ENCODE measurements around the gene C1QA.

C1QA gene, protein sequence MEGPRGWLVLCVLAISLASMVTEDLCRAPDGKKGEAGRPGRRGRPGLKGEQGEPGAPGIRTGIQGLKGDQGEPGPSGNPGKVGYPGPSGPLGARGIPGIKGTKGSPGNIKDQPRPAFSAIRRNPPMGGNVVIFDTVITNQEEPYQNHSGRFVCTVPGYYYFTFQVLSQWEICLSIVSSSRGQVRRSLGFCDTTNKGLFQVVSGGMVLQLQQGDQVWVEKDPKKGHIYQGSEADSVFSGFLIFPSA

DNA sequence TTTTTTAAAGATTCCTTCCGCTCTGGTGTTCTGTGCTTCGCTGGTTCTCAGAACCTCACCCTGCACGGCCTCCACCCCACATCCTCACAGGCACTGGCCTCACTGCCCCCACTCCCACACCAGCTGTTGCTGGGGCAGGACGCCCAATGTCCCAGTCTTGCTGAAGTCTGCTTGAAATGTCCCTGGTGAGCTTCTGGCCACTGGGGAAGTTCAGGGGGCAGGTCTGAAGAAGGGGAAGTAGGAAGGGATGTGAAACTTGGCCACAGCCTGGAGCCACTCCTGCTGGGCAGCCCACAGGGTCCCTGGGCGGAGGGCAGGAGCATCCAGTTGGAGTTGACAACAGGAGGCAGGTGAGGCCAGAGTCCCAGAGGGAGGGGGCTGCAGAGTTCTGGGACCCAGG lies at the start of gene C1QA:
C1QA (plus strand) TSS at position 276 of the 400 bp plus-strand sequence. CDS start 989 bp downstream, outside the sequence.
- no peak for DNase-seq (ENCODE audit: low read depth in 2 of 2)

DNA sequence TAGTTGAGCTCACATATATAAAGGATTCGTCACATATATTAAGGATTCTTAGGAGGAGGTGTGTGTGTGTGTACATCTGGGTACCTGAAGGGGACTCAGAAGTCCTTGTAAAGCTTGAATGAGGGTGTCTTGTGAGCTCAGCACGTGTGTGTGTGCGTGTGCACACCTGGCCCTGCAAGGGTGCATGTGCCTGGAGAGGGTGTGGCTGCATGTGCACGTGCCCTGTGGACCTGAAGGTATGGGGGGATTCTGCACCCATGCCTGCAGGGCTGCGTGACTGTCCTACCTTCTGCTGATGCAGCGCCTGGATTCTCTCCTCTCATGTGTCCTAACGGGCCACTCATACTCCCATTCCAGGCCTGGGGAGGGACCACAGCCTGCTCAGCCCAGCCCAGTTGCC lies 49.2 kb upstream of the C1QA start:
- no peak for DNase-seq (ENCODE audit: low read depth in 2 of 2)

DNA sequence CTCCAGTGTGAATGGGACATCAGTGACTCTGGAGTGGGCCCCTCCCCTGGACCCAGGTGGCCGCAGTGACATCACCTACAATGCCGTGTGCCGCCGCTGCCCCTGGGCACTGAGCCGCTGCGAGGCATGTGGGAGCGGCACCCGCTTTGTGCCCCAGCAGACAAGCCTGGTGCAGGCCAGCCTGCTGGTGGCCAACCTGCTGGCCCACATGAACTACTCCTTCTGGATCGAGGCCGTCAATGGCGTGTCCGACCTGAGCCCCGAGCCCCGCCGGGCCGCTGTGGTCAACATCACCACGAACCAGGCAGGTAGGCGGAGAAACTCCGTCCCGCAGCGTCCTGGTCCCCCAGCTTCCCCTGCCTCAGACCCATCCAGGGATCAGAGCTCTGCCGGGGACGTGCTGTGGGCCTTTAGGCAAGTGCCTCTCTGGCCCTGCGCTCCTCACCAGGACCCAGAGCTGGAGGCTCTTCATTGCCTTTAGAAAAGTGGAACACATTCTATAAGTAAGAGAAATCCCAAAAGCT lies 47.5 kb upstream of the C1QA start:
- DNase-seq (ENCODE audit: low read depth in 2 of 2): no peak

DNA sequence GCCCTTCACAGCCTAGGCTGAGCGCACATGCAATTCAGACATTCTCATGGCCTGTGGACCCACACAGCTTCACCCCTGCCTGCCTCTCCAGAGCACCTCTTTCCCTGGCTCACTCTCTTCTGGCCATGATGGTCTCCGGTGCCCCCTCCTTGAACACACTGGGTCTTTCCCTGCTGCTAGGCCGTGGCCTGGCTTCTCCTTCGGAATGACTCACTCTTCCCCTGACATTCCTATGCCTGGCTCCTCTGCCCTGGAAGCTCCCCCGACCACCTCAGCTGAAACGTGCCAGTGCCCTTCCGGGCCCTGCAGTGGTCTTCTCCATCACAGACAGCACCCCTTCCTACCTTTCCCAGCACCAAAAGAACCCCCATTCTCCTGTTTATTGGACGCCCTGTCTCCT lies 44.9 kb upstream of the C1QA start:
- no peak for DNase-seq (ENCODE audit: low read depth in 2 of 2)

DNA sequence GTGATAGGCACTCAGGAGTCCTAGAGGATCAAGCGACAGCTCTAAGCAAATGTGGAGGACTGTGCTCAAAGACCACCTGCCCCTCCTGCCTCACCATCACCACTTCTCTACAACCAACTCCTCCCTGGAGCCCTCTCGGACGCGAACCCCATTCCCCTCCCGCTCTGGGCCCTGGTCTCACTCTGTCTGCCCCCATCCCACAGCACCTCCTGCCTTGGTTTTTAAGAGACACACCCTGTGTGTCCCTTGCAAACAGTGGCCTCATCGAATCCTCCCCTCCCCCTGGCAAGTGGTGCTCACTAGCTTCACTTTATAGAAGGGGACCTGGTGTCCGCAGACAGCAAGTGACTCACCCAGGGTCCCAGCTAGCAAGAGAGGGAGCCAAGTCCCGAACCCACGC lies 44.4 kb upstream of the C1QA start:
- DNase-seq (ENCODE audit: low read depth in 2 of 2): no peak

DNA sequence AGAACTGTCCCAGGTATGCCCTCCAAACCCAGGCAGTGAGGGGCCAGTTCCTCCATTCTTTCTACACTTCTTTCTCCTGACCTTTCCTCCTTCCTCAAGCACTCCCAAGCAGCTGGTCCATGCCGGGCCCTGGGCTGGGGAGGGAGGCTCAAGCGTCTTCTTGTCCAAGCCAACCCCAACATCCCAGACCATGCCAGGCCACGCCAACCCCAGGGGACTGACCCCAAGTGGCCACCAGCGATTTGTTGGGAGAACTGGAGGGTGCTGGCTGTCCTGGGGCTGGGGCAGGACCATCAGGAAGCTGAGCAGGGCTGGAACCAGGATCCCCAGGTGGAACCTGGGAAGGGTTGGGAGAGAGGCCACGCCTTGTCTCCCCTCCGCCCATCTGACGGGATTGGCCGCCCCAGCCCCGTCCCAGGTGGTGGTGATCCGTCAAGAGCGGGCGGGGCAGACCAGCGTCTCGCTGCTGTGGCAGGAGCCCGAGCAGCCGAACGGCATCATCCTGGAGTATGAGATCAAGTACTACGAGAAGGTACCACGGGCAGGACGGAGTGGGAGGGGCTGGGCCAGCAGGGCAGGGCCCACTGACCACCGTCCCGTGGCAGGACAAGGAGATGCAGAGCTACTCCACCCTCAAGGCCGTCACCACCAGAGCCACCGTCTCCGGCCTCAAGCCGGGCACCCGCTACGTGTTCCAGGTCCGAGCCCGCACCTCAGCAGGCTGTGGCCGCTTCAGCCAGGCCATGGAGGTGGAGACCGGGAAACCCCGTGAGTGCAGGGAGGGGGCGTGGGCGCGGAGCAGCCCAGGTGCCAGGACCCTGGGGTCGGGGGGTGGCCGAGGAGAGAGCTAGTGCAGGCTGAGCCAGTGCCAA lies 43.3 kb upstream of the C1QA start:
- no peak for DNase-seq (ENCODE audit: low read depth in 2 of 2)

DNA sequence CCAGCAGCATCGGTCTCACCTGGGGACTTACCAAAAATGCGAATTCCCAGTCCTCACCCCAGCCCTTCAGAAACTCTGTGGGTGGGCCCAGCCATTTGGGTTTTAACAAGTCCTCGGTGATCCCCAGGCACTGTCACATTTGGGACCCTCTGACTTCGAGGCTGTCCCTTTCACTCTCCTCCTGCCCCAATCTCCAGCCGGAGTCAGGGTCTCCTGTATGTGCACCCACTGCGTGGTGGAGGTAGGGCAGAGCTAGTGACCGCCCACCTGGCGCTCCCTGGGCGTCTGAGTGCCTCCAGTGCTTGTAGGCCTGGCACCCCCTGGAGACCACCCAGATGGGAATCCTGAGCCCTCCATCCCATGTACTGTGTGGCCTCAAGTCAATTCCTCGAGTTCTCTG lies 42.0 kb upstream of the C1QA start:
- no peak for DNase-seq (ENCODE audit: low read depth in 2 of 2)

DNA sequence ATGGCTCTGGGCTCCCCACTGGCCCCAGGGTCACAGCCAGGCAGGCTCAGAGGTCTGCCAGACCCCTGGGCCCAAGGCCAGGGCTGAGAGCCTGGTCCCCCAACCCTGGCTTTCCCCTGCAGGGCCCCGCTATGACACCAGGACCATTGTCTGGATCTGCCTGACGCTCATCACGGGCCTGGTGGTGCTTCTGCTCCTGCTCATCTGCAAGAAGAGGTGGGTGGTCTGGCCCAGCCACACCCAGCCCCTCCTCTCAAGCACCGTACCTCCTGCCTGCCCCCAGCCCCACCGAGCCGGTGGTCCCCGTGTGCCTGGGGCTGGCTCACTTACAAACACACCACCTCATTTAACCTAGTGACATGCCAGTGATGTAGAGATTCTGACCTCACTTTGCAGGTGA lies 41.3 kb upstream of the C1QA start:
- DNase-seq (ENCODE audit: low read depth in 2 of 2): no peak

DNA sequence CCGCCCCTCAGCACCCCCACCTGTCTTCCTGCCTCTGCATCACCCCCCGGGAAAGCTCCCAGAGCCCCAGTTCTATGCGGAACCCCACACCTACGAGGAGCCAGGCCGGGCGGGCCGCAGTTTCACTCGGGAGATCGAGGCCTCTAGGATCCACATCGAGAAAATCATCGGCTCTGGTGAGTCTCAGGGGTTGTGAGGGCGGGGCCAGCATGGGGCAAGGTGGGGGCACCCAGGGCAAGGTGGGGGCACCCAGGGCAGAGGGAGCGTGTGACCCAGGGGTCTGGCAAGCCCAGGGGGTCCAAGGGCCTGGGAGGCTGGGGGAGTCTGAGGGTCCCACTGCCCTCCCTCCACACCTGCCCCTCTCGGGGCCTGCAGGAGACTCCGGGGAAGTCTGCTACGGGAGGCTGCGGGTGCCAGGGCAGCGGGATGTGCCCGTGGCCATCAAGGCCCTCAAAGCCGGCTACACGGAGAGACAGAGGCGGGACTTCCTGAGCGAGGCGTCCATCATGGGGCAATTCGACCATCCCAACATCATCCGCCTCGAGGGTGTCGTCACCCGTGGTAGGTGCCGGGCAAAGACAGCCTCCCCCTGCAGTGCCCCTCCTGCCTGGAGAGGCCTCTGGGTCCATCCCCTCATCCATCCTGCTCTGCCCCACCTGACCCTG lies 39.0 kb upstream of the C1QA start:
- DNase-seq (ENCODE audit: low read depth in 2 of 2): no peak

DNA sequence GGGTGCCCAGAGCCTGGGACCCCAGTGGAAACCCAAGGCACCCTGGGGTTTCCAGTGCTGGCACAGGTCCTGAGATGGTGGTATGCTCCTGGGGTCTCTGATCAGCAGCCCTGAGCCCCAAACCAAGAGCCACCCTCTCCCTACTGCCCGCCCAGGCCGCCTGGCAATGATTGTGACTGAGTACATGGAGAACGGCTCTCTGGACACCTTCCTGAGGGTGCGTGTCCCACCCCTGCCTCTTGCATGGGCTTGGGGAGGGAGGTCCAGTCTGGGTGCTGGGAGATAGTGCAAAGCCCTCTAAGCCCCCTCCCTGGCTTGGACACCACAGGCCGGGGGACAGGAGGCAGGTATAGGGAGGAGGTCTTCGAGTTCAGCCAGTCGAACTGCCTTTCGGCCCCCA lies 38.4 kb upstream of the C1QA start:
- DNase-seq (ENCODE audit: low read depth in 2 of 2): no peak

DNA sequence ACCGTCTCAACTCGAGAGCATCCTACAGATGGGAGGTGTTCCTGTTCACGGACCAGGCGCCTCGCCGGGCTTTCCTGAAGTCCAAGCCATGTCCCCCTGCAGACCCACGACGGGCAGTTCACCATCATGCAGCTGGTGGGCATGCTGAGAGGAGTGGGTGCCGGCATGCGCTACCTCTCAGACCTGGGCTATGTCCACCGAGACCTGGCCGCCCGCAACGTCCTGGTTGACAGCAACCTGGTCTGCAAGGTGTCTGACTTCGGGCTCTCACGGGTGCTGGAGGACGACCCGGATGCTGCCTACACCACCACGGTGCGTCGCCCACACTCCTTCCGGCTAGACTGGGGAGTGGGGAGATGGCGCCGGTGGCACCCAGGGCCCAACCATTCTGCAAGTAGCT lies 37.7 kb upstream of the C1QA start:
- no peak for DNase-seq (ENCODE audit: low read depth in 2 of 2)

DNA sequence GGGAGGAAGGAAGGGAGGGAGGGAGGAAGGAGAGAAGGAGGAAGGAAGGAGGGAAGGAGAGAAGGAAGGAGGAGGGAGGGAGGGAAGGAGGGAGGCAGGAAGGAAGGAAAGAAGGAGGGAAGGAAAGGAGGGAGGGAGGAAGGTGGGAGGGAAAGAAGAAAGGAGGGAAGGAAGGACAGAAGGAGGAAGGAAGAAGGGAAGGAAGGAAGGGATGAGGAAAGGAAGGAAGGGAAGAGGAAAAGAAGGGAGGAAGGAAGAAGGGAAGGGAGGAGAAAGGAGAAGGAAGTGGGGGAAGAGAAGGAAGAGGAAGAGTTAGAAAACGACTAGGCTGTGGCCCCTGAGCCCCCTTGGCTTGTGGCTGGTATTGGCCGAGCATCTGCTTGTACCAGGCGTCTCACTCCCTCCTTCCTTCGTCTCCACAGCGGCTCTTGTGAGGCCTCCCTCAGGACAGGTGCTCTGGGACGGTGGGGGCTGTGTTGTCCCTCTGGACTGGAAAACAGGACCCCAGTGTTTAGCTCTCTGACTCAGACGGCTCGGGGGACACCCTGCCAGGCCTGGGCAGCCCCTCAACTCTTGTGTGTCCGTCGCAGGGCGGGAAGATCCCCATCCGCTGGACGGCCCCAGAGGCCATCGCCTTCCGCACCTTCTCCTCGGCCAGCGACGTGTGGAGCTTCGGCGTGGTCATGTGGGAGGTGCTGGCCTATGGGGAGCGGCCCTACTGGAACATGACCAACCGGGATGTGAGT lies 36.2 kb upstream of the C1QA start:
- DNase-seq (ENCODE audit: low read depth in 2 of 2): no peak

DNA sequence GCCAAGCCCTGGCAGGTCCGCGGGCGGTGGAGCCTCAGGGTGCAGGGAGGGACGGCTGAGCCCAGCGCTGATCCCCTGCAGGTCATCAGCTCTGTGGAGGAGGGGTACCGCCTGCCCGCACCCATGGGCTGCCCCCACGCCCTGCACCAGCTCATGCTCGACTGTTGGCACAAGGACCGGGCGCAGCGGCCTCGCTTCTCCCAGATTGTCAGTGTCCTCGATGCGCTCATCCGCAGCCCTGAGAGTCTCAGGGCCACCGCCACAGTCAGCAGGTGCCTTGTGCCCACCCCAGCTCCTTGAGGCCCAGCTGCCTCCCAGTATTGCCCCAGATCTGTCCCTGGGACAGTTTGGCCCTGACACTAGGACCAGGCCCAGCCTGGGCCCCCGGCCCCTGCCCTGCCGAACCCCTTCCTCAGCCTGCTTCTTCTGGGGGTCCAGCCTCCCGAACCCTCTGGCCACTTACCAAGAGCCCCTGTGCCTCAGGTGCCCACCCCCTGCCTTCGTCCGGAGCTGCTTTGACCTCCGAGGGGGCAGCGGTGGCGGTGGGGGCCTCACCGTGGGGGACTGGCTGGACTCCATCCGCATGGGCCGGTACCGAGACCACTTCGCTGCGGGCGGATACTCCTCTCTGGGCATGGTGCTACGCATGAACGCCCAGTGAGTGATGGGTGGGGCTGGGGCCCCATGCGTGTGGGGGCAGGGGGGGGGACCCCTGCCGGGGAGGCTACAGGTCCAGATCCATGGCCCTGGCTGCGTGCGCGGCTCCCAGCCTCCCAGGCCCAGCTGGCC lies 35.4 kb upstream of the C1QA start:
- no peak for DNase-seq (ENCODE audit: low read depth in 2 of 2)

DNA sequence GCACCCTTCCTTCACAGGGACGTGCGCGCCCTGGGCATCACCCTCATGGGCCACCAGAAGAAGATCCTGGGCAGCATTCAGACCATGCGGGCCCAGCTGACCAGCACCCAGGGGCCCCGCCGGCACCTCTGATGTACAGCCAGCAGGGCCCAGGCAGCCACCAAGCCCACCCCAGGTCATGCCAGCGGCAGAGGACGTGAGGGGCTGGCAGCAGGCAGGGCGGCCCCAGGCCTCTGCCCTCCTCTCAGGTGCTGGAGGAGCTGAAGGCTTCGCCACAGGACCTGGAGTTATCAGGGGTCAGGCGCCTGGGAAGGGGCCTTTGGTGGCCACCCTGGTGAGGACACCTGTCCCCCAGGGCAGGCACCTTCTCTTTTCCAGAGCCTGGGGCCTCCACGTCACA lies 34.8 kb upstream of the C1QA start:
- DNase-seq (ENCODE audit: low read depth in 2 of 2): no peak

DNA sequence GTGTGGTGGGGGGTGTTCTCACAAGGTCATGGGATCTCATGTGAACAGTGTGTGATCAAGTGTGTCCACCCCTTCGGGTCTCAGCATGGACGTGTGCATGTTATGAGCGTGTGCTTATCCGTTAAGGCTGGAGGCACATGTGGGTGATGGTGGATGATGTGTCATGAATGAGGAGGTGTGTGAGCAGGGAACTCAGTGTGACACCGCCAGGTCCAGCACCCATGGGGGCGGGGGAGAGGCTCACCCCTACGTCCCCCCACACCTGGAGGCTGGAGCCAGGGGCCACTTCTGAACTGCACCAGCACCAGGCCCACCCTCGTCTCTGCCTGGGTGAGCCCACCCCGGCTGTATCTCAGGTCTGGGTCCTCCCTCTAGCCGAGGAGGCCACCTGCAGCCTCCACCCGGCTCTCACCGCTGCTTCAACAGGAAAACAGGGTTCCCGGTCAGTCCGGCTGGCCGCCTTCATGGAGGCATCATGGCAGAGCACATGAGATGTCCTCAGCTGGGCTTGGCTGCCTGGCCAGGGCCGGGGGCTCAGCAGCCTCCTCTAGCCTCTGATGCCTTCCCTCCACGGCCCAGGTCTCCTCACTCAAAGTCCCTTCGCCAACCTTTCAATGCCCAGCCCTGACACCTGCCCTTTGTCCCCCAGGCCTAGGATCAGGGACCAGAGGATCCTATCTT lies 34.2 kb upstream of the C1QA start:
- no peak for DNase-seq (ENCODE audit: low read depth in 2 of 2)

DNA sequence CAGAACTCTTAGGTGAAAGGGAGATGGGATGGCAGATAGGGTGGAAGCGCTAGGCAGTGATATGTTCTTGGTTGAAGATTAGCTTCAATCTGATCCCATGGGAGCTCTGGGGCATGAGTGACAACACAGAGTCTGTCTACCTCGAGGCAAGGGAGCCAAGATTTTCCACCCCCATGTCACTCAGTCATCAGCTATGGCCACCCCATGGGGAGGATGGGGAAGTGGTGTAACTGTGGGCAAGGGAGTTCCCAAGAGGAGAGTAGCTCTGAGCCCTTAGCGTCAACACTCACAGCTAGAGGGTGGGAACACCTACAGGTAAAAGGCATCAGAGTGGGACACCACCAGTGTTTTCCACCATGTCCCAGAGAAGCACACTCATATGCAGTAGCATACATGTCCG lies 30.3 kb upstream of the C1QA start:
- no peak for DNase-seq (ENCODE audit: low read depth in 2 of 2)

DNA sequence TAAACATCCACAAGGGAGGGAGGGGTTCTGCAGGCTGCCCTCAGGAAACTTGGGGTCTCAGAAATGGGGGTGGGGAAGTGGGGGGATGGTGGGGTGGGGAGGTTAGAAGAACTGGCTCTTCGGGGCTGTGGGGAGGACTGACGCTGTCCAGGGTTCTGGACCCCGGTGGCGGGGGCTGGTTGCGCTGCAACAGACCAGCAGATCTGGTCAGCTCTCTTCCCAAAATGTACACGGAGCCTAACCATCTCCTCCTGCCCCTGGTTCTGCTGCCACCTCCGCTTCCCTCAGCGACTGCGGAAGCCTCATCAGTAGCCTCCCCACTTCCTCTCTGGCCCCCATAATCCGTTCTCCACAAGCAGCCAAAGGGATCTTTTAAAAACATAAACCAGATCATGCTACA lies 29.3 kb upstream of the C1QA start:
- DNase-seq (ENCODE audit: low read depth in 2 of 2): no peak

DNA sequence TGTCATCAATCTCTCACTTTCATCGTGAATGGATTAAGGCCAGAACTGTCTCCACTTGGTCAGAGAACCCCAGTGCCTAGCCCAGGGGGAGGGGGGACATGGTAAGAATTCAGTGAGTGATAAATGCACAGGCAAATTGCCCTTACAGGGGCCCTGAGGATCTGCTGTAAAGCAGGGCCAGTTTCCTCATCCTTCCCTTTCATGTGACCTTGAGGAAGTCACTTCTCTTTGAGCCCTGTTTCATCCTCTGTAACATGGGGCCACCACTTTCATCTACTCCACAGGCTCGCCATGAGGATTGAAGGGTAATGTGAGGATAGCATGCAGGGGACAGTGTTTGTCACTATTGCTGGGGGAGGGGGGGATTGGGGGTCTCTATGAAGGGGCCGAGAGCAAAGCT lies 28.1 kb upstream of the C1QA start:
- no peak for DNase-seq (ENCODE audit: low read depth in 2 of 2)

DNA sequence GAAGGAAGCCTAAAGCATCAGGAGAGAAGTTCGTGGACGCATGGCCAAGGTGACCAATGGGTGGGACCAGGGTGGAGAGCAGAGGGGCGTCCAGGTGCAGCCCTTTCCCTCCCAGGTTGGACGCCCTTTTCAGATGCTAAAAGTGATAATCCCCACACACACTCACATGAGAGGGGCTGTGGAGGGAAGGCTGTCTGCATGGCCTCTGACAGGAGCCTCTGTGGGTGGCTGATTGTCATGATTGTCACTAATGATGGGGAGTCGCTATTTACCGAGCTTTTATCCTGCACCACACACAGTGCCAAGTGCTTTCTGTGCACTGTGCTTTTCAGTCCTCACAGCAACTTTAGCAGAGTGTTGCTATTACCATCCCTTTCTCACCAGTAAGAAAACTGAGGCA lies 27.1 kb upstream of the C1QA start:
- no peak for DNase-seq (ENCODE audit: low read depth in 2 of 2)

DNA sequence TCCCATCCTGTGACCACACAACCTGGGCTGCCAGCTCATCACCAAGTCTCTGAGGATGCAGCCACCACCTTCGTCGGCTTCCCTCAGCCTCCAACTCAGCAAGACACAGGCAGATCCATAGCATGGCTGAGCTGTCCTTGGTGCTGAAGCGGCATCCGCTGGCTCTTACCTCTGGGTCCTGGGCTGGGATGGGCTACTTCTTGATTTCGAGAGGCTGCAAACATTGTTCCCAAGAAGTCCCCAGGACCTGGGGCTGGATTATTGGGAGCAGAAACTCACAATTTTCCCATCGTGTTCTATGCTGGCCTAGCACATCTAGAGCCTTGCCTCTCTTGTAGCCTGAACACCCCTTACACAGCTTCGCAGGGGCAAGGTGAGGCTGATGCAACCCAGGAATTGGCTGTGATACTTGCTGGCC lies 24.9 kb upstream of the C1QA start:
- DNase-seq (ENCODE audit: low read depth in 2 of 2): peak in 1 of 2 donors; percentile 7
